Measurements from ENCODE around the gene PIM1.

DNA sequence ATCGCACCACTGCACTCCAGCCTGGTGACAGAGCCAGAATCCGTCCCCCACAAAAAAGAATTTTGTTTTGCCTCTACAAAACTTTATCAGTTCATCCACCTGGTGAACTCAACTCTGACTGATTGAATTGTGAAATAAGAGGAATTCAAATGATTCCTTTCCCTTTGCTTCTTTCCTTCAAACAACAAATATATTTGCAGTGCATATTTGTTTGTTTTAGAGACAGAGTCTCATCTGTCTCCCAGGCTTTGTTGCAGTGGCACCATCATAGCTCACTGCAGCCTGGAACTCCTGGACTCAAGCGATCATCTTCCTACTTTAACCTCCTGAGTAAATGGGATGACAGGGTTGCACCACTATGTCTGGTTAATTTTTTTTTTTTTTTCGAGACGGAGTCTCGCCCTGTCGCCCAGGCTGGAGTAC lies 23.2 kb upstream of the PIM1 start:
- TF ChIP-seq EZH2 (IDR thresholded peaks at IDR 0.05): no peak
- TF ChIP-seq POLR2AphosphoS5 (IDR thresholded peaks at IDR 0.05; ENCODE audit: borderline replicate concordance, low read depth, low read length): no peak
